ENCODE data around the gene LAPTM4A.

The LAPTM4A gene

DNA sequence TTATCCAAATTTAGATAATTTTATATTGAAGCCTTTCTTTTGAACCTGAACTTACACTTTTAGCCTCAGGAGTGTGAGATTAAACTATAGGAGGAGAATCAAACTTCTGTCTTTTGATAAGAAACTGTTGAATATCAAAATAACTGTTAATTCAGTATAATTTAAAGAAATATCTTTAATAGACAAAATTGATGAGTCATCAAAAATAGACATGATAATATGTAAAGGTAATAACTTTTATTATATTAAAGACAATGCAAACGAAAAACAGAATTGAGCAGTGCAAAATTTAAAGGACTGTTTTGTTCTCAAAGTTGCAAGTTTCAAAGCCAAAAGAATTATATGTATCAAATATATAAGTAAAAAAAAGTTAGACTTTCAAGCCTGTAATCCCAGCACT lies 59.5 kb downstream of the LAPTM4A start:
- H3K36me3 ChIP-seq (ENCODE audit: control insufficient read depth, insufficient read depth, low read length), result no peaks in the 10 kb centered on the region
- H3K4me1 ChIP-seq (ENCODE audit: control insufficient read depth, insufficient read depth, low read length), result peaks cover 9% of the 10 kb centered on the region
- no peaks in the 10 kb centered on the region for H3K27me3 ChIP-seq (ENCODE audit: control insufficient read depth, insufficient read depth, low read length)
- no peak overlapping the region for H3K9ac ChIP-seq (ENCODE audit: low read length)
- H3K4me3 ChIP-seq (ENCODE audit: low read depth, low read length), result no peak overlapping the region
- H3K9me3 ChIP-seq (ENCODE audit: control insufficient read depth, insufficient read depth, low read depth, low read length), result no peaks in the 10 kb centered on the region
- H3K27ac ChIP-seq (ENCODE audit: low read depth, low read length), result no peak overlapping the region

DNA sequence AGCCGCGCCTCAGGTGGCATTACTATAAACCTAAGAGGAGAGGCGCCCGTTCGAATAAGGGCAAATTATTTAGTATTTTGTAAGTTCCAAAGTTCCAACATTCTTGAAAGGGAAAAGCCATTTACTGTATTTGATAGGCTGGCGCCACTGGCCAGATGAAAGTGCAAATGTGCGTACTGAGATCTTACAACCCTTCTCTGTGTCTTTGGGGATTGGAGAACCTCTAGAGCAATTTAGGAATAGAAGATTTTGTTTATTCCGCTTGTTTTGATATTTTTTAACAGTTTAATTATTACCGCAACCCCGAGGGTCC lies 61.1 kb downstream of the LAPTM4A start:
- Histone ChIP-seq H3K27ac (ENCODE audit: low read depth, low read length) (0 out of 2 replicates have a peak overlapping the region, but pooled peaks have one; percentile 2), H3K9ac (ENCODE audit: low read length) (peak overlapping the region; percentile 31), H3K9me3 (ENCODE audit: control insufficient read depth, insufficient read depth, low read depth, low read length) (no peaks in the 10 kb centered on the region), H3K27me3 (ENCODE audit: control insufficient read depth, insufficient read depth, low read length) (no peaks in the 10 kb centered on the region), H3K4me1 (ENCODE audit: control insufficient read depth, insufficient read depth, low read length) (peaks cover 9% of the 10 kb centered on the region), H3K4me3 (ENCODE audit: low read depth, low read length) (peak overlapping the region; percentile 76), H3K36me3 (ENCODE audit: control insufficient read depth, insufficient read depth, low read length) (no peaks in the 10 kb centered on the region)

DNA sequence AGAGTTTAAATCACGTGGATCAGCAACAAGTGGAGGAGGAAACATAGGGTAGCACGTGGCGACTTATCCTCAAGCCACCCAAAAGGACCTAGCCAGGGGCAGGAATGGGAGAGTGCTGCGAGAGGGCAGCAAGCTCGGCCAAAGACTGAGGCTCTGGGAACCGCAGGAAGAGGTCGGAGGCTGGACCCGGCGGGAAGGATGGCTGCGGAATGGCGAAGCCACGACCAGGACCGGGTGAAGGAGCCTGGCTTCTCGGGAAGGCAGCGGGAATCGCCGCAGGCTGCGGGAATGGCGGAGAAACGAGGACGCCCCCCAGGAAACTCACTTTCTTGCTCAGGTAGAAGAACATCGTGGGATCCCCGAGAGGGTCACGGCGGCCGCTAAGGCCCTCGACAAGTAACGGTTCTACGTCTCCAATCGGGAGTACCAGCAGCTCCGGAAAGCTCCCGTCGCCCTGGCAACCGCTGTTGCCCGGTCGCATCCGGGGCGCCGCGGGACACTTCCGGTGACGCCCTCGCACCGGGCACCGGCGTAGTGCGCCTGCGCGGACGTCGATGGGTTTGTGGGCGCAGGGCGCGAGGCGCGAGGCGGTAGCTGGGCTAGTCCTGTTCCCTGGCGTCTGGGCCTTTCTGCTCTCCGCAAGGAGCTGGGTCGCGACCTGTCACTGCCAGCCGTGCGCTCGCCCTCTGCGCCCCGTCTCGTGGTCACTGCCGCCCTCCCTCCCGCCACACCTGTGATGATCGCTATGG lies 61.6 kb downstream of the LAPTM4A start, which contains the start of gene WDR35:
Gene WDR35 (minus strand): TSS at position 439 of the 749 bp plus-strand sequence. CDS start 90 bp downstream, at position 349.
- Histone ChIP-seq H3K4me3 (ENCODE audit: low read depth, low read length) (peak within 1 kb of the TSS; percentile 76), H3K27me3 (ENCODE audit: control insufficient read depth, insufficient read depth, low read length) (no peaks in the 10 kb centered on the region), H3K36me3 (ENCODE audit: control insufficient read depth, insufficient read depth, low read length) (no peaks in the 10 kb centered on the region; the same call in 1 of the 2 replicates), H3K27ac (ENCODE audit: low read depth, low read length) (0 out of 2 replicates have a peak within 1 kb of the TSS, but pooled peaks have one; percentile 2), H3K9ac (ENCODE audit: low read length) (peak within 1 kb of the TSS; percentile 31), H3K9me3 (ENCODE audit: control insufficient read depth, insufficient read depth, low read depth, low read length) (no peaks in the 10 kb centered on the region), H3K4me1 (ENCODE audit: control insufficient read depth, insufficient read depth, low read length) (peaks cover 9% of the 10 kb centered on the region)

DNA sequence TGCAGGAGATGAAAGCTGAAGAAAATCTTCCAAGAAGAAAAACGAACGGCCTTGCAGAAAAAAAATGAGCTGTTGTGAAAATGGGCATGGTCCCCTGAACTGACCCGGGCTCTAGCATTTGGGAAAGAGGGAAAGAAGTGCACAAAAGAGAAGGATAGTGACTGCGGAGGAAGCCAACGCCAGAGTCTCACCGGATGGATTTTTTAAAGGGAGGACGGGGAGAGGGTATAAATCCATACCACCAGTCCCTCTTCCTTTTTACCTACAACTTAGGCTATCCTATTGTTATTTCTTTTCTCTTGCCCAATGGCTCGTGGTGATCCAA lies 62.1 kb downstream of the LAPTM4A start:
- H3K27me3 ChIP-seq (ENCODE audit: control insufficient read depth, insufficient read depth, low read length), result no peaks in the 10 kb centered on the region
- H3K4me3 ChIP-seq (ENCODE audit: low read depth, low read length), result peak overlapping the region; percentile 76
- H3K27ac ChIP-seq (ENCODE audit: low read depth, low read length), result no peak overlapping the region
- peaks cover 9% of the 10 kb centered on the region for H3K4me1 ChIP-seq (ENCODE audit: control insufficient read depth, insufficient read depth, low read length)
- H3K36me3 ChIP-seq (ENCODE audit: control insufficient read depth, insufficient read depth, low read length), result no peaks in the 10 kb centered on the region; the same call in 1 of the 2 replicates
- peak overlapping the region; percentile 6 for H3K9ac ChIP-seq (ENCODE audit: low read length)
- H3K9me3 ChIP-seq (ENCODE audit: control insufficient read depth, insufficient read depth, low read depth, low read length), result no peaks in the 10 kb centered on the region

DNA sequence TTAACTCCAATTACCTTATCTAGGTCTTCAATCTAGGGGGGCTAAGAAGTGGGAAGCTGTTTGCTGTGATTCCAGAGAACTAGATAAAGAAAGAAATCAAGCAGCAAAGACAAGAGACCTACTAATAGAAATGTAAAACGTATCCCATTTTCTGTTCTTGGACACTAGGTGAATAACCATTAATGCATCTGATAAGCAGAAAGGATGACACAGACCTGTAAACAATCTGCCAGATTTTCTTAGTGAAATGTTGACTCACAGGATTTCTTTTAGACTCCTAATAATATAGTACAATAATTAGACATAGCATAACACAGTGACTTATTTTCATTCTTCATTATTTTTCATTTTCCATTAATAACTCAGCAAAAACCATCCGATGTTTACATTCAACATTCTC lies 62.8 kb downstream of the LAPTM4A start:
- Histone ChIP-seq H3K27ac (ENCODE audit: low read depth, low read length) (no peak overlapping the region), H3K9ac (ENCODE audit: low read length) (no peak overlapping the region), H3K9me3 (ENCODE audit: control insufficient read depth, insufficient read depth, low read depth, low read length) (no peaks in the 10 kb centered on the region), H3K27me3 (ENCODE audit: control insufficient read depth, insufficient read depth, low read length) (no peaks in the 10 kb centered on the region), H3K4me1 (ENCODE audit: control insufficient read depth, insufficient read depth, low read length) (peaks cover 9% of the 10 kb centered on the region), H3K36me3 (ENCODE audit: control insufficient read depth, insufficient read depth, low read length) (no peaks in the 10 kb centered on the region; the same call in 1 of the 2 replicates), H3K4me3 (ENCODE audit: low read depth, low read length) (peak overlapping the region; percentile 76)

DNA sequence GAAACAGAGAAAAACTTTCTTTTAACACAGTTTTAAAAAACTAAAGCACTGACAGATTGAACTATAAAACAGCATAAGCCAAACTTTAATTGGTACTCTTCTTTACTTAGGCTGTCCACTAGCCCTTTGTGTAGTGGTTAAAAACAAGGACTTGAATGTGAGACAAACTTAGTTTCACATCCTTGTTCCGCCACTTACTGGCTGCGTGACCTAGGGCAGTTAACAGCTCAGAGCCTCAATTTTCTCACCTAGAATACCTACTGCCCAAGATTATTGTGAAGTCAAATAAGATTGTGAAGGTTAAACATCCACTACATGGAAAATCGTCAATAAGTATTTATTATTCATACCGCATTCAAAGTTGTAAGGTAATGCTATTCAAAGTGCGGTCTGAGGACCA lies 63.5 kb downstream of the LAPTM4A start:
- Histone ChIP-seq H3K9ac (ENCODE audit: low read length) (no peak overlapping the region), H3K27ac (ENCODE audit: low read depth, low read length) (no peak overlapping the region), H3K27me3 (ENCODE audit: control insufficient read depth, insufficient read depth, low read length) (no peaks in the 10 kb centered on the region), H3K36me3 (ENCODE audit: control insufficient read depth, insufficient read depth, low read length) (peaks cover under 1% of the 10 kb centered on the region; the same call in 1 of the 2 replicates), H3K9me3 (ENCODE audit: control insufficient read depth, insufficient read depth, low read depth, low read length) (no peaks in the 10 kb centered on the region), H3K4me1 (ENCODE audit: control insufficient read depth, insufficient read depth, low read length) (peaks cover 9% of the 10 kb centered on the region), H3K4me3 (ENCODE audit: low read depth, low read length) (peak overlapping the region; percentile 15; the same call in 1 of the 2 replicates)
